KOPT-K1 (cell line): ENCODE results near the gene FLACC1.
"Not testable (repeated sequence)": the region's sequence is repeated elsewhere in the genome, so short reads cannot be mapped to it uniquely, and the experiment has no call there.

Source experiments
- H3K27ac ChIP-seq: fragments of 200-600 bp; sonication (generic); 2 replicates; pipeline ENCODE4 v1.5.1; 2016; ENCODE audit warnings: antibody characterized with exemption, mild to moderate bottlenecking, low read depth, low read length; ENCODE audit not compliant: poor library complexity, severe bottlenecking
- H3K36me3 ChIP-seq: fragments of 200-600 bp; sonication (generic); 2 replicates; pipeline ENCODE4 v1.5.1; 2017; ENCODE audit warnings: antibody characterized with exemption, mild to moderate bottlenecking, low read length, moderate library complexity; ENCODE audit not compliant: insufficient read depth
- H3K9me3 ChIP-seq: fragments of 200-600 bp; sonication (generic); 2 replicates; pipeline ENCODE4 v1.5.1; 2017; ENCODE audit warnings: antibody characterized with exemption, low read length, mild to moderate bottlenecking; ENCODE audit not compliant: insufficient read depth, poor library complexity, severe bottlenecking

The FLACC1 gene

DNA sequence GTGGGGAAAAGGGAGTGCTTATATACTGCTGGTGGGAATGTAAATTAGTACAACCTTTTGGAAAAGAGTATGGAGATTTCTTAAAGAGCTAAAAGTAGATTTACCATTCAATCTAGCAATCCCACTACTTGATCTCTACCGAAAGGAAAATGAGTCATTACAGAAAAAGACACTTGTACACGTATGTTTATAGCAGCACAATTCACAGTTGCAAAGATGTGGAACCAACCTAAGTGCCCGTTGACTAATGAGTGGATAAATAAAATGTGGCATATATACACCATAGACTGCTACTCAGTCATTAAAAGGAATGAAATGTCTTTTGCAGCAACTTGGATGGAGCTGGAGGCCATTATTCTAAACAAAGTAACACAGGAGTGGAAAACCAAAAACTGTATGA is 29.5 kb downstream of the FLACC1 start:
- H3K9me3 ChIP-seq = peaks cover 30% of the 10 kb centered on the region
- H3K36me3 ChIP-seq = no peaks in the 10 kb centered on the region
- no peak overlapping the region for H3K27ac ChIP-seq

DNA sequence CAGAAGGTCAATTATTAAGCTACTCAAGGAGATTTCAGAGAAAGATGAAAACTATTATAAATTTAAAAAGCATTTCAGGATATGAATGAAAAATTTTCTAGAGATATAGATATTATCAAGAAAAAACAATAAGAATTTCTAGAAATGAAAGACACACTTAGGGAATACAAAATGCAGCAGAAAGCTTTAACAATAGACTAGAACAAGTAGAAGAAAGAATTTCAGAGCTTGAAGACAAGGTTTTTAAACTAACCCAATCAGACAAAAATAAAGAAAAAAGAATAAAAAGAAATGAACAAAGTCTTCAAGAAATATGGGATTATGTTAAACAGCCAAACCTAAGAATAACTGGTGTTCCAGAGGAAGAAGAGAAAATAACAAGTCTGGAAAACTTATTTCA is 34.4 kb downstream of the FLACC1 start:
- H3K9me3 ChIP-seq = peaks cover 66% of the 10 kb centered on the region
- no peak overlapping the region for H3K27ac ChIP-seq
- no peaks in the 10 kb centered on the region for H3K36me3 ChIP-seq

DNA sequence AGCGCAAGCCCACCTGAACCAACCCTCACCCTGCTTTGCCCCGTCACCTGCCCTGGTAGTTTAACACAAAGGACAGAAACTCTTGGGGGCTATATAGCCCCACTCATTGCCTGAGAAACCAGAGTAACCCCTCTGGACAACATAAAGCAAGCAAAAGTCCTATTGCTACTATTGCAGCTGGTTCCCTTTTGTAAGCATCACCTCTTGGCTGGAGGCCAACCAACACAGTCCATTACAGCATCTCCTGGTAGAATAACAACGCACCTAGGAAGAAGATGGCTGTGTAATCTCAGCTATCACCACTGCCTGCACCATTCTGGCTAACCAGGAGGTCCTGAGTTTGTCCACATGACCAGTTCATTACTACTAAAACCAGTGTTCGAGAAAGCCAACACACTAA is 36.4 kb downstream of the FLACC1 start:
- no peak overlapping the region for H3K27ac ChIP-seq
- peaks cover 66% of the 10 kb centered on the region for H3K9me3 ChIP-seq
- H3K36me3 ChIP-seq = no peaks in the 10 kb centered on the region

DNA sequence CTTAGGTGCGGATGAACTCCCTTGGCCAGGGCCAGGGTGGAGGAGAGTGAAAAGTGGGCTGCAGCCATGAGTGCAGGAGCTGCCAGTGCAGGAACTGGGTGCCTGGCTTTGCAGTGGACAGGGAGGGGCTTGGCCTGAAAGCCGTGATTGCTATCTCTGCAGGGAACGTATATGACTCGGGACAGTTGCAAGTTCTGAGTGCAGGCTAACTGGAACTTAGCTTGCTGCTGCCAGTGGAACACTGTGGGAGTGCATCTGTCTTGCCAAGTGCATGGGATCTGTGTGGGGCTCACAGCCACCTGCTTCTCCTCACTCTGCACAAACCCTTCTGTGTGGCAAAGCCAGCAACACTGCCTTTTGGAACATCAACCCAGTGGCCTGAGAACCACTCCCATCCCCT is 36.9 kb downstream of the FLACC1 start:
- Histone ChIP-seq H3K36me3 (no peaks in the 10 kb centered on the region), H3K27ac (no peak overlapping the region), H3K9me3 (peaks cover 61% of the 10 kb centered on the region)

- Histone ChIP-seq H3K27ac (no peak overlapping the region), H3K36me3 (no peaks in the 10 kb centered on the region), H3K9me3 (peaks cover 54% of the 10 kb centered on the region)
These were observed 37.6 kb downstream of the FLACC1 start for GRCh38 chr2:201319511-201319910.

DNA sequence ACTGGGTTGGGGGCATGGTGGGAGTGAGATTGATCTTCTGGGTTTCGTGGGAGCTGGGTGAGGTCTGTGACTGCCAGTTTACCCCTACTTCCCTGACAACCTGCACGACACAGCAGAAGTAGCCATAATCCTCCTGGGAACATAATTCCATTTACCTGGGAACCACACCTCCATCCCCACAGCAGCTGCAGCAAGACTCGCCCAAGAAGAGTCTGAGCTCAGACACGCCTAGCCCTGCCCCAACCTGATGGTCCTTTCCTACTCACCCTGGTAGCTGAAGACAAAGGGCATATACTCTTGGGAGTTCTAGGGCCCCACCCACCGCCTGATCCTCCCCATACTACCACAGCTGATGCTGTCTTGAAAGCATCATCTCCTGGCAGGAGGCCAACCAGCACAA is 43.8 kb downstream of the FLACC1 start:
- Histone ChIP-seq H3K9me3 (peaks cover 33% of the 10 kb centered on the region), H3K27ac (no peak overlapping the region), H3K36me3 (no peaks in the 10 kb centered on the region)

DNA sequence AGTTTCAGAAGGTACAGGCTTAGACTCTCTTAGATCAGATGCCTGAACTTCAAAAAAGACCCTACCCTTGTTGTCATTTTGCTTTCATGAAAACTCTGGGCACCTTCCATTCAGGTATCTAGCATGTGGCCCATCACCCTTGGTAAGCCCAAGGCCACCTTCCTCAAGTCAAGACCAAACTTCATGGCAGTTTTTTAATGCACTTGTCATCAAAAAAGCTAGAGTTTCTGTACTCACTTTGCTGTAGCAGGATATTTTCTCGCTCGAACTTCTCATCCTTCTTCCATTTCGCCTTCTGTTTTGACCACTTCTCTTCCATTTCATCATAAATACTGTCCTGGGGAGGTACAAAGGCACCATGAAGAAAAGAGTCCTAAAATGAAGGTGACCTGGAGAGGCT is 48.2 kb downstream of the FLACC1 start:
- Histone ChIP-seq H3K27ac (no peak overlapping the region), H3K36me3 (no peaks in the 10 kb centered on the region), H3K9me3 (peaks cover 42% of the 10 kb centered on the region)

GRCh38 chr2:201307876-201308275 is 49.3 kb downstream of the FLACC1 start:
- Histone ChIP-seq H3K36me3 (no peaks in the 10 kb centered on the region), H3K9me3 (peaks cover 41% of the 10 kb centered on the region), H3K27ac (no peak overlapping the region)

- not testable (repeated sequence) for H3K36me3 ChIP-seq, H3K27ac ChIP-seq
- H3K9me3 ChIP-seq = peaks cover 41% of the 10 kb centered on the region
These were observed 57.2 kb downstream of the FLACC1 start for GRCh38 chr2:201299929-201300328.

- Histone ChIP-seq H3K36me3 (peaks cover 5% of the 10 kb centered on the region; the same call in 1 of the 2 replicates), H3K9me3 (peaks cover 41% of the 10 kb centered on the region), H3K27ac (peak overlapping the region; percentile 26)
These were observed 58.6 kb downstream of the FLACC1 start for GRCh38 chr2:201298462-201299052.

- Histone ChIP-seq H3K36me3 (peaks cover 56% of the 10 kb centered on the region), H3K9me3 (peaks cover 62% of the 10 kb centered on the region)
- not testable (repeated sequence) for H3K27ac ChIP-seq
These were observed 66.5 kb downstream of the FLACC1 start for GRCh38 chr2:201290457-201291148.

GRCh38 chr2:201285499-201285898 is 71.6 kb downstream of the FLACC1 start:
- Histone ChIP-seq H3K27ac (no peak overlapping the region), H3K9me3 (peaks cover 64% of the 10 kb centered on the region), H3K36me3 (peaks cover 75% of the 10 kb centered on the region)

DNA sequence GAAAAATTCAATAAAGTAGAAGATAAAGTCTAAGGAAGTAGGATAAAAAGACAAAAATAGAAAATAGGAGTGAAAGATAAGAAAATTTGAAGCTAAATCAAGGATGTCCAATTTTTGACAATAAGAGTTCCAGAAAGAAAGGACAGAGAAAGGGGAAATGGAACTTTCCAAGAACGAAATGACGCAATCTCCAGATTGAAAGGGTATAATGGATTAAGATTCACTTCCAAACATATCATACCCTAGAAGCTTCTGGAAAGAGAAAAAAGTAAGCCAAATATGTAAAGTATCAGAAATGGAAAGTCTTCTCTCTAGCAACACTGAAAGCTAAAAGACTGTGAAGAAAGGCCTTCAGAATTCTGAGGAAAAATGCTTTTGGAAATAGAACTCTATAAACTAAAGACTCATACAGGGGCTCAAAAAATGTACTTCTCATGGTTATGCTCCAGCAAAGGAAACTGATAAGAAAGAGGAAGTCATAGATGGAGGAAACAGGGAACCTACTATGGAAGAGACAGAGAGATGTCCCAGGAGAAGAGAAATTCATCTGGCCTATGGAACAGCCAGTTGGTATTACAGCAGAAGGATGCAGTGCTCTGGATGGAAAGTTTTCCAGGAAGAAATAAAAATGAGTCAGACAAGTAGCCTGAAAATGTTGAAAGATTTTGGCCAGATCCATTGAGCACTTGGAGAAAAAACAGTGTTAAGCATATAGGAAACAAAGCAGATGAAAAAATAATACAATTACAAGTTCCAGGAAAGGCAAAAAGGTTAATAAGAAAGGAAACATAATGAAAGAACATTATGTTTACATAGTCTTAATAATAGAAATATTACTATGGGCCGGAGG is 76.7 kb downstream of the FLACC1 start:
- H3K36me3 ChIP-seq = peaks cover 75% of the 10 kb centered on the region
- H3K27ac ChIP-seq = no peak overlapping the region
- H3K9me3 ChIP-seq = peaks cover 23% of the 10 kb centered on the region

GRCh38 chr2:201279079-201279478 is 78.1 kb downstream of the FLACC1 start:
- H3K36me3 ChIP-seq = peaks cover 78% of the 10 kb centered on the region
- H3K9me3 ChIP-seq = peaks cover 14% of the 10 kb centered on the region
- no peak overlapping the region for H3K27ac ChIP-seq

DNA sequence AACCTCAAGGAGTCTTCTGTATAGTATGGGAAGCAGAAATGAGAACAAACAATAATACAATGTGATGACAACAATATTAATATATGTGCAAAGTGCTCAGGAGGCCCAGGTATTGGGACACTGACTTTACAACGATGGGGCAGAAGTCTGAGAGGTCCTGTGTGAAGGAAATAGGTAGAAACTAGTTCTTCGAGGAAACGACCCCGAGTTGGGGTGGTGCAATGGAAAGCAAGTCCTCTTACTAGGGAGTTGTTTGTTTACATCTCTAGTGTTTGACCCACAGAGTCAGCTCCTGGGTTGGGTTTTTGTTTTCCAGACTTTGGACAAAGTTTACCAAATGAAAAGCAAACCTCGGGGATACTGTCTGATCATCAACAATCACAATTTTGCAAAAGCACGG is 80.6 kb downstream of the FLACC1 start:
- H3K9me3 ChIP-seq = peaks cover 14% of the 10 kb centered on the region
- no peak overlapping the region for H3K27ac ChIP-seq
- H3K36me3 ChIP-seq = peaks cover 100% of the 10 kb centered on the region
